ENCODE measurements around the gene GFI1B.
"Not testable (repeated sequence)": the region's sequence is repeated elsewhere in the genome, so short reads cannot be mapped to it uniquely, and the experiment has no call there.

GFI1B gene

DNA sequence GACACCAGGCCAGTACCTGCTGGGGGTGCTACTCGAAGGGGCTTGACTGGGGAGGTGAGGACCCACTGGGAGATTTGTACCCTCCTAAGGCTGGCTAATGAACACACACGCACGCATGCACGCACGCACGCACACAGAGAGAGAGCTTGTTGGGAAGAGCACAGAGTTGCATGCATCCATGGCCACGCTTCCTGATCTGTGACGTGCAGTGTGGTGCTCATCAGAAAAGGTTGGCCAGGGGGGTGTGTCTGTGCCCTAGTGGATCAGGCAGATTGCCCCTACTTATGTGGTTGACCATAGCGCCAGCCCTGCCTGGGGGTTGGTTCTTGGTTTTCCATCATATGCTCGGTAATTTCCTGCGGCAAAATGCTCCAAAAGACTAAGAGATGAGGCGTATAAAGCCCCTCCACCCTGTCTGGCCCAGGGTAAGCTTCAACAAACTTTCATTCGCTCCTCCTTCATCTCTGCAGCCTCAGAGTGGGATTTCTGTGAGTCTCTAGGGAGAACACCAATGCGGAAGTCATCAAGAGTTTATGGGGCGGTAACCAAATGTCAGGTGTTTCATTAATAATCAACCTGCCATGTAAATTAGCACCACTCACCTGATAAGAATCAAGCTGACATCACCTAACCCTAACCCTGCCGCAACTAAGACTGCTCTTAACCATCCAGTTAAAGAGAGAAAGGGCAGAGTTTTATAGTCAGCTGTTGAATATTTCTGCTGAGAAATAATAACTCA is 8.0 kb upstream of the GFI1B start:
- no peak for DNase-seq

- DNase-seq, result no peak
Observed at GRCh38 chr9:132973166-132973565, 5.3 kb upstream of the GFI1B start.

DNA sequence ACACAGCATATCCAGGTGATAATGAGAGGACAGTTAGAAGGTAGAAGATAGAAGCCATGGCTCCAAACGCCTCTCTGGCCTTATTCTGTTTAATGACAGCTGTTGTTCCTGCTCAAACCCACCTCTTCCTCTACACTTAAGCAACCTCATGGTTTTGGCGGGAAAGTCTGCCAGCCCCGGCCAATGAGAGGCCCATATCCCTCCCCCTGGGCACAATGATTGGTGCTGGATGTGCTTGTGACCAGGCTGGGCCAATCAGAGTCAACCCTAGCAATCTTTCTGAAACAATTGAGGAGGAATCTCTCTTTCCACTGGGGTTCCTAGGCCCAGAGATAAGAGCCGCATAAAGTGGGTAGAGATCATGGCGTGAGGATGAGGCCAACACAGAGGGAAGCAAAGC is 4.8 kb upstream of the GFI1B start:
- DNase-seq, result peak; percentile 31

DNA sequence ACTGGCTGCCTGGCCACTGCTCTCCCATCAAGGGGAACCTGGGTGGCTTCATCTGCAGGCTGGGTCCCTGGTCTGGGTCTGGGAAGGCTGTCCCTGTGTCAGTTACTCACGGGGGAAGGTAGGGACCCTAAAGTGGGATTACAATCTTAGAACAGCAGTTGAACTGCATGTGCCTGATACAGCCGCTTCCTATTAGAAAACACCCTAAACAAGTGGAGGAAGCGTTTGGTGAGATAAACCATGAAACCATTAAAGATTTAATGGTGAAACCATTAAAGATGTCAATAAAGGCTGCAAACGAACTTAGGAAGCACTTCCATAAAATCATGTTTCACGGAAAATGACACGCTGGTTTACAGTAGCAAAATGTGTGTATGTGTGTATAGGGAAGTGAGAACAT is 2.5 kb upstream of the GFI1B start:
- DNase-seq, result no peak

DNA sequence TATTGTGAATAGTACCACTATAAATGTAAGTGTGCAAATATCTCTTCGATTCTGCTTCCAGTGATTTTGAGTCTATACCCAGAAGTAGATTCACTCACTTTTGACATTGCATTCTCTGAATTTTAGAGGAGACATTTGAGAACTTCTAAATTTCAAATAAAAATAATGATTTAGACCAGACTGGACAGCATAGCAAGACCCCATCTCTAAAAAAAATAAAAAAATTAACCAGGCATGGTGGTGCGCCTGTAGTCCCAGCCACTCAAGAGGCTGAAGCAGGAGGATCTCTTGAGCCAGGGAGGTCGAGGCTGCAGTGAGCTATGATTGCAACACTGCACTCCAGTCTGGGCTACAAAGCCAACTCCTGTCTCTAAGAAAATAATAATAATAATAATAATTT is 1.9 kb upstream of the GFI1B start:
- no peak for DNase-seq

- no peak for DNase-seq
Observed at GRCh38 chr9:132978112-132978450, 413 bp upstream of the GFI1B start.

GRCh38 chr9:132980157-132980556 is 1.7 kb downstream of the GFI1B start:
- no peak for DNase-seq

DNA sequence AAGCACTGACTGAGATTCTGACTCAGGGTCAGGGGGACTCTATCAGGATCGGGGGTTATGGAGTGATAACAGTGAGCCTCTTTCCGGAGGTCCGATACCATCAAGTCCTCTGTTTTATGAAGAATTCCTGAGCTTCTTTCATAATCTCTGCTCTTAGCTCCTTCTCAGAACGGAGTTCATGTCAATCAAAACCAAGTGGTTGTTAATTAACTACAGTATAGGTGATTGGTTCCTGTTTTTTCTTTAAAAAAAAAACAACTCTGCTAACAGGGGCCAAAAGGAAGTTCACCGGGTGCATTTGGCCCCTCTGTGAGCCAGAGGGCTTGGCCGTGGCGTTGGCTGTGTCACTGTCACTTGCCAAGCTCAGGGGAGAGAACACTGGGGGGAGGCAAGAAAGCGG is 4.0 kb downstream of the GFI1B start:
- DNase-seq, result no peak

DNA sequence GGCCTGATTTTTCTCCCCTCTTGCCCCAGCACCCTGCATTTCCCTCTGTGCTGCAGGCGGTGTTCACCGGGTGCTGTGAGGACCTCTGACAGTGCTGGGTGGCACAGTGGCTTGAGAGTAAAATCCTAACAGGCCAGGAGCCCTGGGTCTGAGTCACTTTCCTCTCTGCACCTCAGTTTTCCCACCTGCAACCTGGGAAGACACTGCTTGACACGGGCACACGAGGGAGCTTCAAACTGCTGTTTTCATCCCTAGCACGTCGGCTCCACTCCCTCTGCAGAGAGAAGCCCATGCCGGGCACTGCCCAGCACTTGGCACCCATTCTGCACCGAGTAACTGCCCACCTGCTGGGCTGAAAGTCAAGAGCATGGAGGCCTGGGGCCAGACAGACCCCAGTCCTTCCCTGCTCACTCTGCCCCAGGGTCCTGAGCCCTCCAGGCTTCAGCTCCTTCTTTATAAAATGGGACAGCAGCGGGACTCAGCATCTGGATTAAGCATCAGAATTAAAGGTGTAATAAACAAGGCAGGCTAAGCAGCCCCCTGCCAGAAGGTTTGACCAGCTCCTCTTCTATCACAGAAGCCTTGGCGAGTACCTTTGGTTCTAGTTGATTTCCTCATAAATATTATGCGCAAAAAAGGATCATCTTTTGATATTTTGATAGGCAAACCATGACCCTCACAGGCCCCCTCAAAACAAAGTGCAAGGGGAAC is 5.2 kb downstream of the GFI1B start:
- no peak for DNase-seq

GRCh38 chr9:132984202-132985070 is 5.9 kb downstream of the GFI1B start:
- DNase-seq, result no peak

DNA sequence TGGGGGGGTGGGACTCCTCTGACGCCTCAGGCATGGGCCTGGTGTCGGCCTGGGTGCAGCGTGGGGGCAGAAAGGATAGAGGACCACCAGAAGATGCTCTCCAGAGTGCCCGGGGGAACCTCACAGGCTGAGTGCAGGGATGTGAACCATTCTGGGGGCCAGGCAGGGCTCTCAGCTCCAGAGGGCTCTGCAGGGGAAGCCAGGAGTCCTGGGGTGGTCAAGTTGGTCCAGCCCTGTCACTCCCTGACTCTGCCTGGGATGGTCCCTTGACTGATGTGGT is 6.5 kb downstream of the GFI1B start:
- DNase-seq, result no peak

GRCh38 chr9:132985489-132985888 is 7.0 kb downstream of the GFI1B start:
- DNase-seq, result no peak

DNA sequence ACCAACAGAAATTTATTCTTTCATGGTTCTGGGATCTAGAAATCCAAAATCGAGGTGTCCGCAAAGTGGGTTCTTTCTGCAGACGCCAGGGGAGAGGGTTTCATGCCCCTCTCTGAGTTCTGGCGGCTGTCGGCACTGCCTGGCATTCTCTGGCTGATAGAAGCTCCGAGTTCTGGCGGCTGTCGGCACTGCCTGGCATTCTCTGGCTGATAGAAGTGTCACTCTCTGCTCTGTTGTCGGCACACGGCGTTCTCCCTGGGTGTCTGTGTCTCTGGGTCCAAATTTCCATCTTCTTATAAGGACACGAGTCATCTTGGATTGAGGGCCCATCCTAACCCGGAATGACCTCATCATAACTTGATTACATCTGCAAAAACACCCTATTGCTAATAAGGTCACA is 7.6 kb downstream of the GFI1B start:
- no peak for DNase-seq

GRCh38 chr9:132986640-132987620 is 8.4 kb downstream of the GFI1B start:
- no peak for DNase-seq

- no peak for DNase-seq
Observed at GRCh38 chr9:132988244-132989013, 9.9 kb downstream of the GFI1B start.

DNA sequence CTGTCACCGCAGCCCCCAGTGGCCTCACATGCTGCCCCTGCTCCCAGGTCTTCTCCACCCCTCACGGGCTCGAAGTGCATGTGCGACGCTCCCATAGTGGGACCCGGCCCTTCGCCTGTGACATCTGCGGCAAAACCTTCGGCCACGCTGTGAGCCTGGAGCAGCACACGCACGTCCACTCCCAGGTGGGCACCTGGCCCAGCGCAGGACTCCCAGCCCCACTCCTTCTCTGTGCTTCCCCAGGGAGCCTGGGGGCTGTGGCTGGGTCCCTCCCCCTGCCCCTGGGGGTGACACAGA is 10.5 kb downstream of the GFI1B start:
- DNase-seq, result no peak

GRCh38 chr9:132989414-132989996 is 11.0 kb downstream of the GFI1B start:
- DNase-seq, result no peak

DNA sequence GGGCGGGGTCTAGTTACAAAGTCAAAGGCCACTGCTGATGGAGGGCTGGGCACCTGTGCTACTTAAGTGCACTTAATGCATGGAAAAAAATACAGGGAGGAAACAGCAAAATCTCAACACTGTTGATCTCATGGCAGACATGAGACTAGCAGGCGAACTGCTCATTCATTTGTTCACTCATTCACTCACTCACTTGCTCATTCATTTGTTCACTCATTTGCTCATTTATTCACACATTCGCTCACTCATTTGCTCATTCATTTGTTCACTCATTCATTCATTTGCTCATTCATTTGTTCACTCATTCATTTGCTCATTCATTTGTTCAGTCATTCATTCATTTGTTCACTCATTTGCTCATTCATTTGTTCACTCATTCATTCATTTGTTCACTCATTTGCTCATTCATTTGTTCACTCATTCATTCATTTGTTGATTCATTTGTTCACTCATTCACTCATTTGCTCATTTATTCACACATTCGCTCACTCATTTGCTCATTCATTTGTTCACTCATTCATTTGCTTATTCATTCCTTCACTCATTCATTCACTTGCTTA is 11.6 kb downstream of the GFI1B start:
- not testable (repeated sequence) for DNase-seq

DNA sequence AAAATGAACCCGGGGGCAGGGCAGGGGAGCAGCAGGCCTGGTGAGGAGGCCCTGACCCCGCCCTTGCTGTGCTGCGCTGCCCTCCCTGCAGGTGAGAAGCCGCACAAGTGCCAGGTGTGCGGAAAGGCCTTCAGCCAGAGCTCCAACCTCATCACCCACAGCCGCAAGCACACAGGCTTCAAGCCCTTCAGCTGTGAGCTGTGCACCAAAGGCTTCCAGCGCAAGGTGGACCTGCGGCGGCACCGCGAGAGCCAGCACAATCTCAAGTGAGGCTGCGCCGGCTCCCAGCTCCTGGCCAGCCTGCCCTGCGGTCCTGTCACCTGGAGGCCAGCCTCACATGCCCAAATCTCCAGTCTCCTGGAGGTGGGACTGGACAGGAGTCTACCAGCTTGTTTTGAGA is 12.3 kb downstream of the GFI1B start:
- DNase-seq, result no peak

DNA sequence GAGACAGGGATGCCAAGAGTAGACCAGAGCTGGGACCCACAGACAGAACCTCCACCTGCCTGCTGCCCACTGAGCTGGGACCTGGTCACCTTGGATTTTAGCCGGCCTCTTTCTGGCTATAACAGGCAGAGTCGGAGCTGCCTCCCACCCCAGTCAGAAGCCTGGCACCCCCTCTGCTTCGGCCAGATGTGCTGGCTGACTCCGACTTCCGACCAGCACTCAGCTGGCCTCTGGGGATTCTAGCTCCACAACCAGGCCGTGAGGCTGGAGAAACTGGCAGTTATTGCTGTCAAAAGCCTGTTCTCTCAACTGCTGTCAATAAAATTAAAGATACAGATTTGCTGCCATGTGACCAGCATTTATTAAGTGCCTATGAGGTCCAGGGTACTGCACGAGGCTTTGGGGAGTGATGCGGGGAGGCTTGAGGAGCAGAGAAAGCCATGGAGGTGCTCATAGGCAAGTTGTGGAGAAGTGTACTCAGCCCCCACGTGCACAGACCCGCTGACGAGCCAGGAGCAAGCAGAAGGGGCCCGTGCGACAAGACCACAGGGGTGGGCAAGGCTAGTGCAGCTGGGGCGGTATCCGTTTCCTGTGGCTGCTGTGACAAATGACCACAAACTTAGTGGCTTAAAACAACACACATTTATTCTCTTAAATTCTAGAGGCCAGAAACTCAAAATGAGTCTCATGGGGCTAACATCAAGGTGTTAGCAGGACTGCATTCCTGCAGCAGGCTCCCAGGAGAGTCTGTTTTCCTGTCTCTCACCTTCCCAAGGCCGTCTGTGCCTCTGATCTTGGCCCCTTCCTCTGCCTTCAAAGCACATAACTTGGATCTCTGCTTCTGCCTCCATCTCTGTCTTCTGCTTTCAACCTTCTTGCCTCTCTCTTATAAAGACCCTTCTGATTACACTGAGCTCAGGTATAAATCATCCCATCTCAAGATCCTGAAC is 13.1 kb downstream of the GFI1B start:
- no peak for DNase-seq
